H1 (cell line): ENCODE data around the gene RALGAPB. TPM values are rescaled to one million over a fixed set of nuclear protein-coding genes. Genes with fewer than 3 reads are reported as not detected.

Experiments
- GTF2F1 ChIP-seq: IDR thresholded peaks from 2 replicates; pipeline ENCODE4 v1.6.1; 2012; ENCODE audit warnings: low read depth, low read length, improper control_type of control experiment, borderline replicate concordance
- polyA plus RNA-seq, 7 experiments: library from polyadenylated mRNA; depleted of rRNA in 3 of 7; stranded (reverse) in 5 of 7; unstranded in 2 of 7; fragments of >200 nt in 5 of 7; fragments of 200-250 nt in 2 of 7; gene quantifications; 1 replicate in 5 of 7; 2 replicates in 1 of 7; 4 replicates in 1 of 7; pipeline versions ENCODE4 v1.2.1 to v1.2.3, GENCODE V29; 2011 to 2013; ENCODE audit warnings: missing spikeins in 2 of 7, mixed read lengths in 2 of 7
- total RNA-seq: library from RNA; stranded (reverse); fragmentation: NEBNext Ultra II Directional; extraction: Animal tissue kit (Norgen Biotek cat#: 25700); gene quantifications from 2 replicates; pipeline ENCODE4 v1.2.1, GENCODE V29; 2021

Gene RALGAPB
- total and polyA plus RNA-seq, 2 of the 8 experiments (the other 6 are each of a cell fraction or from before 2014, with no cell fraction given): 10.6 to 35.1 TPM

DNA sequence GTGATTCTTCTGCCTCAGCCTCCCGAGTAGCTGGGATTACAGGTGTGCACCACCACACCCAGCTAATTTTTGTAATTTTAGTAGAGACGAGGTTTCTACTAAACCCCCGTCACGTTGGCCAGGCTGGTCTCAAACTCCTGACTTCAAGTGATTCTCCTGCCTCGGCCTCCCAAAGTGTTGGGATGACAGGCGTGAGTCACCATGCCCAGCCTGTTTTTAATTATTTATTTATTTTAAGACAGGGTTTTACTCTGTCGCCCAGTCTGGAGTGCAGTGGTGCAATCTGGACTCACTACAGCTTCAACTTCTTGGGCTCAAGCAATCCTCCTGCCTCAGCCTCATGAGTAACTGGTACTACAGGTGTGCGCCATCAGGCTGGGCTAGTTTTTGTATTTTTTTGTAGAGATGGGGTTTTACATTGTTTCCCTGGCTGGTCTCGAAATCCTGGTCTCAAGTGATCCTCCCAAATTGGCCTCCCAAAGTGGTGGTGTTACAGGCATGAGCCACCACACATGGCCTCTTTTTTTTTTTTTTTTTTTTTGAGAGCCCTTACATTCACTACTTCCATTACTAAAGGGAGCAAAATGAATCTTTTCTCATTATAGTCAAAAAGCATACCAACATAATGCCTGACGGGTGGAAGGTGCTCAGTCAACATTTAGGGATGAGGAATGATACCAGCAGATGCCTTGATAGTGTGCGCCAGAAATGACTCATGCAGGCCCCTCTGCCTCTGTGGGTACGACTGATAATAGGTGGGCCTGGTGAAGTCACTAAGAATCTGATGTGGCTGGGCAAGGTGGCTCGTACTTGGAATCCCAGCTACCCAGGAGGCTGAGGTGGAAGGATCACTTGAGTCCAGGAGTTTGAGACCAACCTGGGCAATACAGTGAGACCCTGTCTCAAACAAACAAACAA is 17.8 kb upstream of the RALGAPB start (continued):
- no peak for TF ChIP-seq GTF2F1
